Endothelial cell of umbilical vein (primary cell): Measurements from ENCODE around the gene CADM4. TPM values are rescaled to one million over a fixed set of nuclear protein-coding genes. Genes with fewer than 3 reads are reported as not detected.

ENCODE experiments used
- BruUV-seq: library from RNA; stranded (reverse); fragments of 400-500 nt; replicated peaks from 2 replicates; lab custom pipeline; 2021; lab: Mats Ljungman, UMichigan
- CTCF ChIA-PET: fragments of 300-600, 350-600 bp; sonication (Branson Sonifier 250); formaldehyde crosslinking; loops from one replicate; lab custom pipeline; 2021; ENCODE audit warnings: antibody characterized with exemption, inconsistent platforms; lab: Charles Lee
- POLR2A ChIA-PET: fragments of 300-600, 350-600 bp; sonication (Branson Sonifier 250); formaldehyde crosslinking; loops from one replicate; lab custom pipeline; 2021; ENCODE audit warnings: antibody characterized with exemption, inconsistent platforms; lab: Charles Lee
- DNase-seq: peaks from one replicate; pipeline ENCODE4 v3.0.0-alpha.2; 2011; ENCODE audit warnings: low read depth, low spot score
- FAIRE-seq: peaks from 2 replicates; lab custom pipeline; 2011; peaks lifted over from hg19 to GRCh38; lab: Jason Lieb, UNC
- H2AFZ ChIP-seq: 2 replicates; pipeline ENCODE4 v1.6.0; 2012; ENCODE audit warnings: low read depth, low read length, control low read depth, inconsistent platforms
- H3K27ac ChIP-seq: 2 replicates; pipeline ENCODE4 v1.5.1; 2011; ENCODE audit warnings: low read depth, mild to moderate bottlenecking, control low read depth, low read length, moderate library complexity; ENCODE audit not compliant: insufficient read depth
- H3K27me3 ChIP-seq, 2 experiments: 2 replicates each; pipeline versions ENCODE4 v1.6.0 to v1.6.1; 2011; ENCODE audit warnings: low read length in 2 of 2, mixed read lengths in 1 of 2; ENCODE audit not compliant: control insufficient read depth in 2 of 2, insufficient read depth in 2 of 2
- H3K36me3 ChIP-seq, 2 experiments: 2 replicates in 1 of 2; 3 replicates in 1 of 2; pipeline ENCODE4 v1.5.1; 2011; ENCODE audit warnings: low read length in 2 of 2, mild to moderate bottlenecking in 1 of 2, moderate library complexity in 1 of 2; ENCODE audit not compliant: control insufficient read depth in 2 of 2, insufficient read depth in 2 of 2; ENCODE audit errors: extremely low read depth in 1 of 2
- H3K4me1 ChIP-seq: 3 replicates; pipeline ENCODE4 v1.5.1; 2011; ENCODE audit warnings: mild to moderate bottlenecking, low read length; ENCODE audit not compliant: control insufficient read depth, insufficient read depth; ENCODE audit errors: extremely low read depth
- H3K4me2 ChIP-seq: 2 replicates; pipeline ENCODE4 v1.6.1; 2011; ENCODE audit warnings: low read length, control low read depth, mixed read lengths; ENCODE audit not compliant: insufficient read depth
- H3K4me3 ChIP-seq, 3 experiments: fragments of 200-600 bp in 1 of 3; sonication (generic), shearing (Covaris generic) in 1 of 3; replicated peaks in 1 of 3; 2 replicates each; pipeline ENCODE4 v1.5.1; 2011 to 2016; ENCODE audit warnings: control low read depth in 3 of 3, low read length in 3 of 3, mild to moderate bottlenecking in 2 of 3, inconsistent platforms in 1 of 3, low read depth in 1 of 3, moderate library complexity in 1 of 3; ENCODE audit not compliant: insufficient read depth in 1 of 3
- H3K79me2 ChIP-seq: 2 replicates; pipeline ENCODE4 v1.6.0; 2012; ENCODE audit warnings: low read length, inconsistent platforms; ENCODE audit not compliant: control insufficient read depth, insufficient read depth
- H3K9ac ChIP-seq: replicated peaks from 2 replicates; pipeline ENCODE3; 2011; ENCODE audit warnings: low read length, control low read depth; ENCODE audit not compliant: insufficient read depth; ENCODE audit errors: extremely low read depth
- H3K9me1 ChIP-seq: replicated peaks from 3 replicates; pipeline ENCODE4 v1.6.0; 2011; ENCODE audit warnings: mild to moderate bottlenecking, low read length; ENCODE audit not compliant: control insufficient read depth, insufficient read depth; ENCODE audit errors: extremely low read depth
- H3K9me3 ChIP-seq: replicated peaks from 2 replicates; pipeline ENCODE4 v1.5.1; 2012; ENCODE audit warnings: low read length, inconsistent platforms; ENCODE audit not compliant: control insufficient read depth, insufficient read depth
- H4K20me1 ChIP-seq: replicated peaks from 2 replicates; pipeline ENCODE3; 2011; ENCODE audit warnings: mild to moderate bottlenecking, low read length; ENCODE audit not compliant: control insufficient read depth, insufficient read depth; ENCODE audit errors: extremely low read depth
- CTCF ChIP-seq, 2 donors: IDR thresholded peaks; 1 replicate in 1 of 2; 2 replicates in 1 of 2; pipeline ENCODE4 v1.5.1; 2011; ENCODE audit warnings: low read length in 2 of 2, mild to moderate bottlenecking in 2 of 2, moderate library complexity in 2 of 2, control low read depth in 1 of 2, inconsistent platforms in 1 of 2, low read depth in 1 of 2; ENCODE audit not compliant: insufficient read depth in 1 of 2; ENCODE audit errors: extremely low read depth in 1 of 2
- EZH2 ChIP-seq: IDR thresholded peaks from 2 replicates; pipeline ENCODE4 v1.6.1; 2012; ENCODE audit warnings: borderline replicate concordance, low read depth, mild to moderate bottlenecking, moderate library complexity, low read length, inconsistent platforms; ENCODE audit not compliant: severe bottlenecking
- FOS ChIP-seq: IDR thresholded peaks from 2 replicates; pipeline ENCODE4 v1.6.1; 2011; ENCODE audit warnings: mild to moderate bottlenecking, low read length, moderate library complexity, borderline replicate concordance; ENCODE audit not compliant: insufficient read depth
- GATA2 ChIP-seq: IDR thresholded peaks from 2 replicates; pipeline ENCODE4 v1.7.0; 2011; ENCODE audit warnings: low read depth, mild to moderate bottlenecking, moderate library complexity, mixed read lengths, low read length; ENCODE audit not compliant: insufficient read length, insufficient read depth
- JUN ChIP-seq: IDR thresholded peaks from 2 replicates; pipeline ENCODE4 v1.6.1; 2011; ENCODE audit warnings: borderline replicate concordance, low read depth; ENCODE audit not compliant: insufficient read length, insufficient read depth
- MAX ChIP-seq: IDR thresholded peaks from 2 replicates; pipeline ENCODE4 v1.6.1; 2011; ENCODE audit not compliant: insufficient read depth, insufficient read length
- MYC ChIP-seq: IDR thresholded peaks from one replicate; pipeline ENCODE4 v1.6.1; 2011; ENCODE audit warnings: mild to moderate bottlenecking, low read depth, low read length
- POLR2A ChIP-seq: IDR thresholded peaks from 2 replicates; pipeline ENCODE4 v1.6.1; 2012; ENCODE audit warnings: low read depth, mild to moderate bottlenecking, control low read depth, low read length
- POLR2AphosphoS5 ChIP-seq: IDR thresholded peaks from 2 replicates; pipeline ENCODE4 v1.6.1; 2012; ENCODE audit warnings: low read depth, mild to moderate bottlenecking, control low read depth, low read length, moderate library complexity; ENCODE audit not compliant: insufficient read depth
- dilution Hi-C: fragments of 300-500 bp; cut with MboI; formaldehyde crosslinking; loops from one replicate; pipeline ENCODE4 v1.15.0; 2019; ENCODE audit warnings: low sequenced_read_pairs; ENCODE audit not compliant: extremely low pct_ligation_motif_present
- intact Hi-C: fragments of 100-400 bp; cut with micrococcal nuclease; formaldehyde crosslinking; loops from one replicate; pipeline ENCODE4 v1.10.0; 2022
- polyA plus RNA-seq, 4 experiments: library from polyadenylated mRNA; depleted of rRNA in 3 of 4; stranded (reverse) in 3 of 4; unstranded in 1 of 4; fragments of >200 nt; gene quantifications; 2 replicates each; pipeline versions ENCODE4 v1.2.1 to v1.2.3, GENCODE V29; 2011 to 2012; ENCODE audit warnings: missing spikeins in 1 of 4
- total RNA-seq: library from RNA; stranded (reverse); gene quantifications from 2 replicates; pipeline ENCODE4 v1.2.3, GENCODE V29; 2021

Gene CADM4
- total and polyA plus RNA-seq, 2 donors (not counting 3 experiments of a cell fraction or from before 2014, with no cell fraction given): 5.0 to 7.5 TPM

GRCh38 chr19:43634068-43634467, 5.6 kb downstream of the CADM4 start:
- intact Hi-C loops: no loop called here
- no peak overlapping the region for H2AFZ ChIP-seq
- peaks cover 10 to 19% of the 10 kb centered on the region in 2 experiments for H3K27me3 ChIP-seq
- CTCF ChIA-PET: no interaction called here
- H3K9me3 ChIP-seq: no peaks in the 10 kb centered on the region
- no peak for TF ChIP-seq GATA2
- TF ChIP-seq MYC: no peak
- no peak for TF ChIP-seq MAX
- H3K27ac ChIP-seq: no peak overlapping the region
- no peaks in the 10 kb centered on the region for H3K4me1 ChIP-seq
- FAIRE-seq (no peak), DNase-seq (no peak)
- H3K79me2 ChIP-seq: no peaks in the 10 kb centered on the region
- no peak overlapping the region for H3K4me3 ChIP-seq
- BruUV-seq: no TSS peak
- dilution Hi-C loops: no loop called here
- POLR2A ChIA-PET: no interaction called here
- H3K36me3 ChIP-seq: no peaks in the 10 kb centered on the region
- H3K9ac ChIP-seq: no peak overlapping the region
- H3K4me2 ChIP-seq: no peak overlapping the region
- no peaks in the 10 kb centered on the region for H4K20me1 ChIP-seq
- H3K9me1 ChIP-seq: no peaks in the 10 kb centered on the region

GRCh38 chr19:43633520-43633919, 6.1 kb downstream of the CADM4 start:
- no TSS peak for BruUV-seq
- Histone ChIP-seq H3K4me2 (no peak overlapping the region), H4K20me1 (no peaks in the 10 kb centered on the region), H3K9ac (no peak overlapping the region), H3K9me1 (no peaks in the 10 kb centered on the region), H3K9me3 (no peaks in the 10 kb centered on the region), H2AFZ (no peak overlapping the region), H3K36me3 (no peaks in the 10 kb centered on the region), H3K4me3 (no peak overlapping the region), H3K27me3 (peaks cover 4 to 14% of the 10 kb centered on the region in 2 experiments), H3K79me2 (no peaks in the 10 kb centered on the region), H3K4me1 (no peaks in the 10 kb centered on the region), H3K27ac (no peak overlapping the region)
- intact Hi-C loops: no loop called here
- POLR2A ChIA-PET: interaction anchor here (0.7 kb wide), 1 partner anchor 65 kb away, joined by 3 read pairs; no protein-coding TSS in a partner anchor
- dilution Hi-C loops: no loop called here
- FAIRE-seq (no peak), DNase-seq (no peak)
- CTCF ChIA-PET: interaction anchor here (0.6 kb wide), 1 partner anchor 78 kb away, joined by 3 read pairs; no protein-coding TSS in a partner anchor
- TF ChIP-seq JUN (no peak), FOS (no peak), POLR2AphosphoS5 (no peak), CTCF (IDR thresholded peaks at IDR 0.05; ENCODE audit: extremely low read depth in 1 of 2, insufficient read depth in 1 of 2, low read depth in 1 of 2, low read length in 2 of 2) (no peak), GATA2 (no peak), MYC (no peak), MAX (no peak), EZH2 (no peak), POLR2A (no peak)
